Thyroid gland (tissue), 4 donors: ENCODE data around the gene ZNF467. TPM values are rescaled to one million over a fixed set of nuclear protein-coding genes. Genes with fewer than 3 reads are reported as not detected.

Experiments
- DNase-seq, 2 donors: peaks; one replicate each; pipeline ENCODE4 v3.0.0-alpha.2; 2019
- H3K27ac ChIP-seq, 3 donors: fragments of 200-600 bp; sonication (generic); 1 replicate in 2 of 3; 2 replicates in 1 of 3; pipeline ENCODE4 v1.5.1; 2016 to 2019; ENCODE audit warnings: mild to moderate bottlenecking in 1 of 3, moderate library complexity in 1 of 3
- H3K27me3 ChIP-seq: fragments of 200-600 bp; sonication (generic); one replicate; pipeline ENCODE4 v1.5.1; 2019
- H3K36me3 ChIP-seq, 2 donors: fragments of 200-600 bp; sonication (generic); one replicate each; pipeline ENCODE4 v1.5.1; 2016 to 2019
- H3K4me1 ChIP-seq, 2 donors: fragments of 200-600 bp; sonication (generic); one replicate each; pipeline ENCODE4 v1.5.1; 2017 to 2019
- H3K4me3 ChIP-seq, 3 donors: fragments of 200-600 bp; sonication (generic); replicated peaks in 1 of 3; 1 replicate in 2 of 3; 2 replicates in 1 of 3; pipeline ENCODE4 v1.5.1; 2016; ENCODE audit warnings: mild to moderate bottlenecking in 1 of 3
- H3K9me3 ChIP-seq: fragments of 200-600 bp; sonication (generic); one replicate; pipeline ENCODE4 v1.5.1; 2017
- POLR2A ChIP-seq, 2 donors: fragments of 450-650 bp; IDR thresholded peaks; one replicate each; pipeline ENCODE4 v1.6.1; 2017; ENCODE audit warnings: antibody characterized with exemption in 2 of 2, mild to moderate bottlenecking in 2 of 2, moderate library complexity in 1 of 2
- WGBS, 2 donors: methylation state at CpG; one replicate each; pipeline ENCODE4 v1.1.5; 2017; 5-methylcytosine and 5-hydroxymethylcytosine counted together
- intact Hi-C: fragments of 100-400 bp; cut with DNase I; formaldehyde crosslinking; loops from one replicate; pipeline ENCODE4 v1.15.1; 2023
- total RNA-seq, 4 donors: library from RNA; depleted of rRNA; stranded (reverse); fragments of >200 nt; gene quantifications; one replicate each; pipeline ENCODE4 v1.2.3, GENCODE V29; 2016
- TF ChIP-seq, protein P1 (sequence below), 6 experiments: fragments of 200-600 bp in 3 of 6; fragments of 450-650 bp in 3 of 6; sonication (generic) in 3 of 6; IDR thresholded peaks; one replicate each; pipeline ENCODE4 v1.5.1; 2016 to 2019; ENCODE audit warnings: antibody characterized with exemption in 6 of 6, mild to moderate bottlenecking in 2 of 6, inconsistent platforms in 1 of 6, moderate library complexity in 1 of 6

The ZNF467 gene
- total RNA-seq, 4 donors from 2014 or later: 11.8 to 18.8 (median 15.5) TPM

DNA sequence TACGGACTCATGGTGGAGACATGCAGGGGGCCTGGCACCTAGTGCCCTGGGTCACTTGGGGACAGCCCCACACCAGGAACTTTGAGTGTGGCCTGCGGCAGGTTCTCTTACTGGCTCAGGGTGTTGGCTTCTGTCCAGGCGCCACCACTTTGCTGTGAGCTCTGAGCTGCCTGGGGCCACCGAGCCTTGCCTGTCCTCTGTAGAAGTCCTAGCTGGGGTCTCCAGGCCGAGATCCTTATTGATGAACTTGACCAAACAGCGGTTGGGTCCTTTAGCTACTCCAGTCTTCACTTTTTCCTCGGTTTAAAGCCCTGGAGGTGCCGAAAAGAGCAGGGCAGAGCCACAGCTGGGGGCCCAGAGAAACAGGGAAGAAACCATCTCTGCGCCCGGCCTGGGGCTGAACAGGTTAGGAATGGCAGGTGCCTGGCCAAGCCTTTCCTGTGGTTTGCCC lies 41.3 kb downstream of the ZNF467 start:
- H3K27me3 ChIP-seq: no peaks in the 10 kb centered on the region
- no peak overlapping the region for H3K27ac ChIP-seq
- H3K4me3 ChIP-seq: no peak overlapping the region
- H3K9me3 ChIP-seq: no peaks in the 10 kb centered on the region
- H3K36me3 ChIP-seq: peaks cover 7 to 20% of the 10 kb centered on the region in 2 donors
- DNase-seq: no peak
- TF ChIP-seq, protein P1, sequence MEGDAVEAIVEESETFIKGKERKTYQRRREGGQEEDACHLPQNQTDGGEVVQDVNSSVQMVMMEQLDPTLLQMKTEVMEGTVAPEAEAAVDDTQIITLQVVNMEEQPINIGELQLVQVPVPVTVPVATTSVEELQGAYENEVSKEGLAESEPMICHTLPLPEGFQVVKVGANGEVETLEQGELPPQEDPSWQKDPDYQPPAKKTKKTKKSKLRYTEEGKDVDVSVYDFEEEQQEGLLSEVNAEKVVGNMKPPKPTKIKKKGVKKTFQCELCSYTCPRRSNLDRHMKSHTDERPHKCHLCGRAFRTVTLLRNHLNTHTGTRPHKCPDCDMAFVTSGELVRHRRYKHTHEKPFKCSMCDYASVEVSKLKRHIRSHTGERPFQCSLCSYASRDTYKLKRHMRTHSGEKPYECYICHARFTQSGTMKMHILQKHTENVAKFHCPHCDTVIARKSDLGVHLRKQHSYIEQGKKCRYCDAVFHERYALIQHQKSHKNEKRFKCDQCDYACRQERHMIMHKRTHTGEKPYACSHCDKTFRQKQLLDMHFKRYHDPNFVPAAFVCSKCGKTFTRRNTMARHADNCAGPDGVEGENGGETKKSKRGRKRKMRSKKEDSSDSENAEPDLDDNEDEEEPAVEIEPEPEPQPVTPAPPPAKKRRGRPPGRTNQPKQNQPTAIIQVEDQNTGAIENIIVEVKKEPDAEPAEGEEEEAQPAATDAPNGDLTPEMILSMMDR (IDR thresholded peaks at IDR 0.05): no peak
- TF ChIP-seq POLR2A (IDR thresholded peaks at IDR 0.05): no peak
- WGBS, 2 donors: 85 to 91% methylated on average over 9 to 10 of the region's 10 CpGs
- no peaks in the 10 kb centered on the region for H3K4me1 ChIP-seq
- intact Hi-C loops: no loop called here

DNA sequence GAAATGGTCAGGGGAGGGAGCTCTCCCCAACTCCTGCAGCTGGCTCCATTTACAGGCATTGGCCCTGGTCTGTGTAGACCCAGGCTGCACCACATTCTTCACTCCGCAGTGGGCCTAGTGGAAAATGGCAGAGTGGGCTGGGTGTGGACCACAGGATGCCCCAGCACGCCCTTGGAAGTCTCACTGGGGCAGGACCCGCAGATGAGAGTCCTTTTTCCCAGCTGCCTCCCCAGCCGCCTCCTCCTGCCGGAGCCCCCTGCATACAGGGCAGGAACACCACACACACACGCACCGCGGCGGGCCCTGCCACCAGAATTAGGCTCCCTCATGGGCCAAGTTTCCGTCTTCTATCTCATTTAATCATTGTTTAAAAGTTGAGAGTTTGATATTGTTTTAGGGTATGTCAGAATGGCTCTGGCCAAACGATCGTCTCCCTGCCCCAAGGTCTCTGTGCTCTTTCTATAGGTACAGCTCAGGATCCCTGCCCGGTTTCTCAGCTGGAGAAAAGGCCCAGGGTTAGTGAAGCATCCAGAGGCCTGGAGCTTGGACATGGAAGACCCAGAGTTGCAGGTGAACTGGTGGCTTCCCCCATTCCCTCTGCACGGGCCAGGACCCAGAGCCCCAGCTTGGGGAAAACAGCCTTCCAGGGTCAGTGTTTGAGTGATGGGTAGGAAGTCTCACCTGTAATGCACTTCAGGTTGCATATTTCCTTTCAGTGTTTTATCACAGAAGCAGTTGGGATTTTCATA lies 42.0 kb downstream of the ZNF467 start:
- Histone ChIP-seq H3K27me3 (no peaks in the 10 kb centered on the region), H3K9me3 (no peaks in the 10 kb centered on the region), H3K36me3 (peaks cover 8 to 23% of the 10 kb centered on the region in 2 donors), H3K4me1 (no peaks in the 10 kb centered on the region), H3K27ac (no peak overlapping the region), H3K4me3 (no peak overlapping the region)
- 94 to 96% methylated on average over 12 to 14 of the region's 14 CpGs for WGBS, 2 donors
- intact Hi-C loops: no loop called here
- TF ChIP-seq, protein P1 (IDR thresholded peaks at IDR 0.05): no peak
- no peak for TF ChIP-seq POLR2A (IDR thresholded peaks at IDR 0.05)
- DNase-seq: no peak

DNA sequence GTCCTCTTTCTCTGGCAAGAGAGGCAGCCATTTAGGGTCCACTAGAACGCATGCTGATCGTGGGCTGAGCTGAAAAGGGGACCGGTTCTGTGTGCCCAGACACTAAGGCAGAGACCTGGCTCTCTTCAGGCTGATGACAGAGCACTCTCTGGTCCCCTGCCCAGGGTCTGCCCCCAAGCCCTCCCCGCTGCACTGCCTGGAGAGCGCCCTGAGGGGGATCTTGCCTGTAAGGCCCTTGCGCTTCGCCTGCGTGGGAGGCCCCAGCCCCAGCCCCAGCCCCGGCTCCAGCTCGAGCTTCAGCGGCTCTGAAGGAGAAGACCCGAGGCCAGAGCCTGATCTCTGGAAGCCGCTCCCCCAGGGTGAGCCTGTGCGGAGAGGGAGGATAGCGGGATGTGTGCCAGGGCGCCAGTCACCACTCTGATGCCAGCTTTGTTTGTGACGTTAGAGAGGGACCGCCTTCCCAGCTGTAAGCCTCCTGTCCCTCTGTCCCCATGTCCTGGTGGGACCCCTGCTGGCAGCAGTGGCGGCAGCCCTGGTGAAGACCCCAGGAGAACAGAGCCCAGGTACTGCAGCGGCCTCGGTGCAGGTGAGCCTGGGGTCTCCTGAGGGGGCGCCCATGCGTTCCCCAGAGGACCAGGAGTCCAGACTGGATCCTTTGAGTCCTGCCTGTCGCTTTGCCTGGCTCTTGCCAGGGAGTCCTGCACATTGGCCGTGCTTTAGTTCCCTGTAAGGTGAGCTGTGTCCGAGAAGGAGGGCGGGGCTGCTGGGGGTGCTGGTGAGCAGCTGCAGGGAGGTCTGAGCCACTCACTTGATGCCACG lies 43.2 kb downstream of the ZNF467 start:
- no peak overlapping the region for H3K27ac ChIP-seq
- WGBS, 2 donors: 92 to 95% methylated on average over 9 to 23 of the region's 28 CpGs
- H3K36me3 ChIP-seq: peaks cover 8 to 28% of the 10 kb centered on the region in 2 donors
- H3K4me1 ChIP-seq: no peaks in the 10 kb centered on the region
- intact Hi-C loops: no loop called here
- TF ChIP-seq, protein P1 (IDR thresholded peaks at IDR 0.05): no peak
- no peak for TF ChIP-seq POLR2A (IDR thresholded peaks at IDR 0.05)
- no peak for DNase-seq
- H3K27me3 ChIP-seq: no peaks in the 10 kb centered on the region
- no peak overlapping the region for H3K4me3 ChIP-seq
- no peaks in the 10 kb centered on the region for H3K9me3 ChIP-seq

DNA sequence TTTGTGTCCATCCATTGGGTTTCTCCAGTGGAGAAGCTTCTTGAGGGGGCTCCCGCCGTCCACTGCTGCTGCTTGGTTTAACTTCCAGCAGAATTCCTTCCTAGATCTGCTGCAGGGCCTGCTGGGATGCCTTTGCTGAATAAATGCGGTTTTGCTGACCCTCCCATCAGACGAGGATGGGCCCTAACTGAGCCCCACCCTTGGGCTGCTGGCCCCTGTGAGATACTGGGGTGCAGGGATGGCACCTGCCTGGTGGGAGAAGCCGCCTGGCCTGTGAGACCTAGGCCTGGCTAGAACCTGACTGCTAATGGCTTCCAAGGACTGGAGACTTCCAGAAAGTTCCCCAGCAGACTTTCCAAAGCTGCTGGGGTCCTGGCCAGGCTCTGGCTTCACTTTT lies 43.8 kb downstream of the ZNF467 start:
- Histone ChIP-seq H3K27me3 (no peaks in the 10 kb centered on the region), H3K27ac (no peak overlapping the region), H3K36me3 (peaks cover 8 to 34% of the 10 kb centered on the region in 2 donors), H3K9me3 (no peaks in the 10 kb centered on the region), H3K4me1 (no peaks in the 10 kb centered on the region), H3K4me3 (no peak overlapping the region)
- WGBS, 2 donors: 85 to 89% methylated on average over 4 to 5 of the region's 5 CpGs
- TF ChIP-seq, protein P1 (IDR thresholded peaks at IDR 0.05): no peak
- TF ChIP-seq POLR2A (IDR thresholded peaks at IDR 0.05): no peak
- DNase-seq: no peak
- intact Hi-C loops: no loop called here
